ENCODE data around the gene AMPH. TPM values are rescaled to one million over a fixed set of nuclear protein-coding genes. Genes with fewer than 3 reads are reported as not detected.

AMPH gene
- total RNA-seq, 1 donor from 2014 or later: 32.4 TPM

- Mint-ChIP-seq H3K4me3 (no peak overlapping the region), H3K27me3 (ENCODE audit: low read depth) (no peaks in the 10 kb centered on the region), H3K36me3 (ENCODE audit: low read depth) (peaks cover 6% of the 10 kb centered on the region), H3K27ac (ENCODE audit: unreplicated experiment) (no peak overlapping the region), H3K4me1 (no peaks in the 10 kb centered on the region), H3K9me3 (peaks cover 3% of the 10 kb centered on the region)
- no peak for DNase-seq (ENCODE audit: low read depth, low spot score)
- no peak for TF ChIP-seq CTCF (conservative IDR thresholded peaks at IDR 0.05)
Measured at GRCh38 chr7:38539477-38540081, 91.6 kb downstream of the AMPH start.

GRCh38 chr7:38535073-38535472 lies 96.1 kb downstream of the AMPH start:
- Mint-ChIP-seq H3K9me3 (peaks cover 3% of the 10 kb centered on the region), H3K27me3 (ENCODE audit: low read depth) (no peaks in the 10 kb centered on the region), H3K36me3 (ENCODE audit: low read depth) (peaks cover 9% of the 10 kb centered on the region), H3K27ac (ENCODE audit: unreplicated experiment) (no peak overlapping the region), H3K4me3 (no peak overlapping the region), H3K4me1 (no peaks in the 10 kb centered on the region)
- TF ChIP-seq CTCF (conservative IDR thresholded peaks at IDR 0.05): no peak
- DNase-seq (ENCODE audit: low read depth, low spot score): no peak

DNA sequence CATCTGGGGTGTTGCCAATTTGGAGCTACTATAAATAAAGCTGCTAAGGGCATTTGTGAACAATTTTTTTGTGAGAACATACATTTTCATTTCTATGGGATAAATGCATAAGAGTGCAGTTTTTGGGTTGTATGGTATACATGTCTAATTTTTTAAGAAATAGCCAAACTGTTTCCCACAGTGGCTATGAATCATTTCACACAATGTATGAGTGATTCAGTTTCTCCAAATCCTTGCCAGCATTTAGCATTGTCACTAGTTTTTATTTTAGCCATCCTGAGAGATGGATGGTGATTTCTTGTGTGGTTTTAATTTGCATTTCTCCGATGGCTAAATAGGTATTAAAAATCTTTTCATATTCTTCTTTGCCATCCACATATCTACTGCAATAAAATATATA lies 105.3 kb downstream of the AMPH start:
- Mint-ChIP-seq H3K36me3 (ENCODE audit: low read depth) (no peaks in the 10 kb centered on the region), H3K27ac (ENCODE audit: unreplicated experiment) (no peak overlapping the region), H3K27me3 (ENCODE audit: low read depth) (peaks cover 3% of the 10 kb centered on the region), H3K9me3 (peaks cover 4% of the 10 kb centered on the region), H3K4me3 (no peak overlapping the region), H3K4me1 (no peaks in the 10 kb centered on the region)
- TF ChIP-seq CTCF (conservative IDR thresholded peaks at IDR 0.05): no peak
- no peak for DNase-seq (ENCODE audit: low read depth, low spot score)

- DNase-seq (ENCODE audit: low read depth, low spot score): no peak
- no peaks in the 10 kb centered on the region for H3K4me1 Mint-ChIP-seq
- peaks cover 6% of the 10 kb centered on the region for H3K27me3 Mint-ChIP-seq (ENCODE audit: low read depth)
- H3K27ac Mint-ChIP-seq (ENCODE audit: unreplicated experiment): no peak overlapping the region
- peaks cover 4% of the 10 kb centered on the region for H3K9me3 Mint-ChIP-seq
- H3K36me3 Mint-ChIP-seq (ENCODE audit: low read depth): no peaks in the 10 kb centered on the region
- H3K4me3 Mint-ChIP-seq: no peak overlapping the region
- TF ChIP-seq CTCF (conservative IDR thresholded peaks at IDR 0.05): no peak
Measured at GRCh38 chr7:38524786-38525185, 106.4 kb downstream of the AMPH start.

- no peaks in the 10 kb centered on the region for H3K4me1 Mint-ChIP-seq
- H3K9me3 Mint-ChIP-seq: peaks cover 2% of the 10 kb centered on the region
- H3K27me3 Mint-ChIP-seq (ENCODE audit: low read depth): peaks cover 20% of the 10 kb centered on the region
- TF ChIP-seq CTCF (conservative IDR thresholded peaks at IDR 0.05): no peak
- no peak overlapping the region for H3K27ac Mint-ChIP-seq (ENCODE audit: unreplicated experiment)
- H3K36me3 Mint-ChIP-seq (ENCODE audit: low read depth): peaks cover 5% of the 10 kb centered on the region
- DNase-seq (ENCODE audit: low read depth, low spot score): no peak
- no peak overlapping the region for H3K4me3 Mint-ChIP-seq
Measured at GRCh38 chr7:38520741-38521140, 110.4 kb downstream of the AMPH start.

Measured in neural crest cell (in vitro differentiated cells).